Fibroblast of skin of scalp (primary cell): Measurements from ENCODE around the gene PRKCB.
"Not testable (repeated sequence)": the region's sequence is repeated elsewhere in the genome, so short reads cannot be mapped to it uniquely, and the experiment has no call there.

Experiments used
- DNase-seq: peaks from one replicate; pipeline ENCODE4 v3.0.0-alpha.2; 2013

The PRKCB gene

GRCh38 chr16:24138024-24138423, 302.2 kb downstream of the PRKCB start:
- no peak for DNase-seq

- no peak for DNase-seq
Observed at GRCh38 chr16:24138575-24138974, 302.8 kb downstream of the PRKCB start.

DNA sequence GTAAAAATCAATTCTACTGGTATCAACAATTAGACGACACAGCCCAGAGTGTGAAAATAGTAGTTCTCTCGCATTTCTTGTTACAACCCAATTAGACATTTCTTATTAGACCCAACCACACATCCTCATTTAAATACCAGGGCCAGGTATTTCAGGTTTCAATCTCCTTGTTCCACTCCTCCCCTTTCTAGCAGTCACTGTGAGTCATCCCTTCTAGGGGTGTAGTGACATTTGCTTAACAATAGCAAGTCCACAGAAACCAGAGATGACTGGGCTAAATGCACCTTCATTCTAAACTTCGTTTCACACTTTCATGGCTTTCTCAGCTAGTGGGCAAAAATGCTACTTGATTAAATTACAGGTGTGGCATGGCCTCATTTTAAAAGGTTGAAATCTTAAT, 303.5 kb downstream of the PRKCB start:
- no peak for DNase-seq

DNA sequence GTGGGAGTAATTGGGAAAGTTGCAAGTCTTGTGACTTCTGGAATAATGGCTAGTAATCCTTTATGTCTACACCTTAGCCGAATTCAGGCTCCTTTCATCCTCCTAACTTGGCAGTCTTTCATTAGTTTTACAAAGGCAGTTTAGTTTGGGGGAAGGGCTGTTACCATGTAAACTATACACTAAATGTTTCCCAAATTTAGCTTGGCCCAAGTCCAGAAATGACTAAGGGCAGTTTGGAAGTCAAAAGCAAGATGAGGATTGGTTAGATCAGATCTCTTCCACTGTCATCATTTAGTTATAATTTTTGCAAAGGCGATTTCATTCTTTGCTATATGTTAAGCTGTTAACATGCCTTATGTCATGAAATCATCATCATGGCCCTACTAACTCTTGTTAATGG, 304.9 kb downstream of the PRKCB start:
- no peak for DNase-seq

DNA sequence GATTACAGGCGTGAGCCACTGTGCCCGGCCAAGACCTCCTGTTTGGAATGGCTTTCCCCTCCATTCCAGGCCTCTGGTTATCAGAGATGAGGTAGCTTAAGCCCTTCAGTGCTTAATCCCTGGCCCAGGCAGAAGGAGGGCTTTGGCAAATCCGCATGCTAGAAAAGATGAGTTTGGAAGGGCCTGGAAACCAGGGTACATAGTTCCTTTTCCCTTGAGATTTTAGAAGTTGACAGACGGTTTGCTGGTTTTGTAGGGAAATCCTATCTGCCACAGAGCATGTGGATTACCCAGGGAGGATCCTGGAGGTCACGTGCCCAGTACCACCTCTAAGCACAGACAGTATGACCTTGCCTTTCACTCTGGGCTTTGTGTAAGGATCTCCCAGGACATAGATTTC, 305.7 kb downstream of the PRKCB start:
- DNase-seq = no peak

- no peak for DNase-seq
Observed at GRCh38 chr16:24141917-24142316, 306.1 kb downstream of the PRKCB start.

DNA sequence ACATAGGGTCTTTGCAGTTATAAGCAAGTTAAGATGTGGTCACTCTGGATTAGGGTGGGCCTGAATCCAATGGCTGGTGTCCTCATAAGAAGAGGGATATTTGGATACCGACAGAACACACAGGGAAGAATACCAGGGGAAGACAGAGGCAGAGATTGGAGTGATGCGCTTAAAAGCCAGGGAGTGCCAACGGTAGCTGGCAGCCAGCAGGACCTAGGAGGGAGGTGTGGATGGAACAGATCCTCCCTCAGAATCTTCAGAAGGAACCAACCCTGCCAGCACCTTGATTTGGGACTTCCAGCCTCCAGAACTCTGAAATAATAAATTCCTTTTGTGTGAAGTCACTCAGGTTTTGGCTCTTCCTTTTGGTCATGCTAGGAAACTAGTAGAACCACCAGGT, 310.1 kb downstream of the PRKCB start:
- DNase-seq = no peak

DNA sequence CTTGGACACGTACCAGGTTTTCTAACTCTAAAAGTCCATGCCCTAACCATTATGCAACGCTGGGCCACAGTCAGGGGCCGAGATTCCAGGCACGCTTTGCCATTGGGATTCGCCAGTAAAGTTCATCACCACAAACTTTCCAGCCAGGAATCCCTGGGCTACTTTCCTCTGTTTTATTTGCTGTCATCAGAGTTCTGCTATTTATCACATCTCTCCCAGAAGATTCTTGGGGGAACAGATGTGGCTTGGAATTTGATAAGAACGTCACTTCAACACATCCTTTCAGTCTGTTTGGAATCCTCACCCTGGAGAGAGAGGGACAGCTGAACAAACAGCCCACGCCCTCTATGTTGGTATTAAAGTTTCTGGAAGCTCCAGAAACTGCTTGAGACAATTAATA, 310.7 kb downstream of the PRKCB start:
- no peak for DNase-seq

- DNase-seq = no peak
Observed at GRCh38 chr16:24149102-24149501, 313.3 kb downstream of the PRKCB start.

- DNase-seq = no peak
Observed at GRCh38 chr16:24150282-24150681, 314.5 kb downstream of the PRKCB start.

DNA sequence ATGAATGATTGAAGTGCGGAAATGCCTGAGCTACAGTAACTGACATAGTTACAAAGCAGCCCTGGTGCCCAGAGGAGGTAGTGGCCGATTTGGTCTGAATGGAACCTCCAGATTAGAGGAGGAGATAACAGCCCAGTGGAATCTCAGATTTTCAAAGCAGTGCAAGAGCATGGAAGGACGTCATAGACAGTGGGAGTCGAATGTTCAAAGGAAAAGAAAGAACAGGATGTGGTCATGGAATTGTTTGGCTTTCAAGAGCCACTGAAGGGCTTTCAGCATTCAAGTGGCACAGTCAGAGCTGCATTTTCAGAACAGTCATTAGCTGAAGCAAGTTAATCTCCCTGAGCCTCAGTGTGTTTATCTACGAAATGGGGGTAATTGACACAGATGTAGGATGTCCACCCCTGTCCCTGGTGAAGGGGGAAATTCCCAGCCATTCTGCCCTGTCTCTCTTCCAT, 315.7 kb downstream of the PRKCB start:
- no peak for DNase-seq

DNA sequence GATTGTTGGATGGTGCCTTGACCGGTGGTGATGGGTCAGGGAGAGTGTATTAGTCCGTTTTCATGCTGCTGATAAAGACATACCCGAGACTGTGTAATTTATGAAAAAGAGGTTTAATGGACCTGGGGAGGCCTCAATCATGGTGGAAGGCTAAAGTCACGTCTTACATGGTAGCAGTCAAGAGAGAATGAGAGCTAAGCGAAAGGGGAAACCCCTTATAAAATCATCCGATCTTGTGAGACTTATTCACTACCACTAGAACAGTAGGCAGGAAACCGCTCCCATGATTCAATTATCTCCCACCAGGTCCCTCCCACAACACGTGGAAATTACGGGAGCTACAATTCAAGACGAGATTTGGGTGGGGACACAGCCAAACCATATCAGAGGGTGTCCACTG, 316.3 kb downstream of the PRKCB start:
- DNase-seq = not testable (repeated sequence)

DNA sequence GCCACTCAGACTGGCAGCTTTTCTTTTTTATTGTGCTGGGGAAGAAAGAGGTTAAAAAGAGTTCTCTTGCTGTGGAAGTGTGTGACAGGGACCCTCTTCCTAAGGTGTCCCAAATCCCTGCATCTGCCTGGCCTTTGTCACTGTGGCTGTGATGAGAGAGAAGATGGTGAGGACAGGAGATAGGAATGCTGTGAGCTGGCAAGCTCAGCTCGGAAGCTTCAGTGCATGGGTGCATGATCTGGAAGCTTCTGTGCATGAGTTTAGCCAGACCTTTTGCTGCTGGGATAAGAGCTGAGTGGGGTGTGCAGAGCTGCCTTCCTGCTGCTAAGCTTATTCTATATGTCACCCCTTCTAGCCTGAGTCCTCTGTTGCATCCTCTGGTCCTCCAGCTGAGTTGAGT, 317.0 kb downstream of the PRKCB start:
- no peak for DNase-seq

- DNase-seq = no peak
Observed at GRCh38 chr16:24156777-24157176, 321.0 kb downstream of the PRKCB start.

DNA sequence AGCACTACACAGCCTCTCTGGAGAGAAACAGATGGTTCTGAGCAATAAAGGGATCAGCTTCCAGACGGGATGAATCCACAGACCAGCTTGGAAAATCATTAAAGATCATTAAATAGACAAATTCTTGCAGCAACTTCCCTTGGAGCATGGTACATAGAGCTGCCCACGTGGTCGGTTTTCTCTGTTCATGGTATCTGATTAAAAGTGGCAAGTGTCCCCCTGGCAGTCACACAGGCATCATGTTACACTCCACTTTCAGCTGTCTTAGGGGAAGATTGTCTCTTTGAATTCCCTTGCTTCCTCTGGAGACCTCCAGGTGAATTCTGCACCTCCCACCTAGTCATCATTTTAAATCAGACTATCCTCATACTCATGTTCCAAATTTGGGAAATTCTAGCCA, 328.2 kb downstream of the PRKCB start:
- DNase-seq = no peak

GRCh38 chr16:24164416-24164815, 328.6 kb downstream of the PRKCB start:
- no peak for DNase-seq

DNA sequence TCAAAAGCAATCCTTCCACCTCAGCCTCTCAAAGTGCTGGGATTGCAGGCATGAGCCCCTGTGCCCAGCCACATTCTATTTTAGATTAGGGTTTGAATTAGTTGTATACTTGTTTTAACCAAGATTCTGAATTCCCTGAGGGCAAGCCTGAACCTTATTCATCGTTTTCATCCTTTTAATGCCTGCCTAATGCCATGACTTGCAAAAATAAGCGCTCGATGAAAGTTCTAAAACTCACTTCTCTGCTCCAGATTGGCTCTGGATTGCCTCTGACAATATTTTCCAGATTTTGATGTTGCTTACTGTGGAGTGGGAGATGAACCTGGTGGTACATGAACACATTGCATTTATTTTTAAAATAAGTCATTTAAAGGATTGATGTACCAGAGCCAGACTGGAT, 329.5 kb downstream of the PRKCB start:
- no peak for DNase-seq

- DNase-seq = no peak
Observed at GRCh38 chr16:24166661-24167528, 331.1 kb downstream of the PRKCB start.

DNA sequence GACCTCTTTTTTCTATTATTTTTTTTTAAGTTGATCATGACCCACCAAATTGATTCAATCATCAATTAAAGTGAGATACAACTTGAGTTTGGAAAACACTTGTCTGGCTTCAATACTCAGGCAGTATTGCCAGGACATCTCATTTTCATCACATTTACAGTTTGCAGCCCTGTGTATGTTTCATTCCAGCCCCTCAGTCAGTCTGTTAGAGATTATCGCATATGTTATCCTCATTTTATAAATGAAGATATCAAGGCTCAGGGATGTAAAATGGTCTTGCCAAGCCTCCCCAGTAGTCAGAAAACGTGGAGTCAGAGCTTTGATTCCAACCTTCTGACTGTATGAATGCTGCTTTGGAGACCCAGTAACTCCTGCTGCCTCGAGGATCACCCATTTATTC, 333.1 kb downstream of the PRKCB start:
- DNase-seq = no peak

DNA sequence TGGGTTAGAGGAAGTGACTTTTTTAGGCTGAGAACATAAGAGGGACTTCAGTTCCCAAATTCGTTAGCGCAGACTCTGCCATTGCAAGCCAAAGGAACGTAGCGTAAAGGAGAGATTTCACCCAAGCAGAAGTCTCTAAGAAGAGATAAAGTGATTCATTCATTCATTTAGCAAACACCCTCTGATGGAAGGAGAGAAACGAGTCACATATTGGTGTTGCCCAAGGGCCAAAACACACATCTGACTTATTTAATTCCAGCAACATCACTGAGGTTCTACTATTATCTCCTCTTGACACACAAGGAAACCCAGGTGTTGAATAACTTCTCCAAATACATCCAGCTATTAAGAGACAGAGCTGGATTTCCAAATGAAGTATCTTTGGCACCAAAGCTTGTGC, 334.6 kb downstream of the PRKCB start:
- no peak for DNase-seq

- no peak for DNase-seq
Observed at GRCh38 chr16:24174504-24174903, 338.7 kb downstream of the PRKCB start.

DNA sequence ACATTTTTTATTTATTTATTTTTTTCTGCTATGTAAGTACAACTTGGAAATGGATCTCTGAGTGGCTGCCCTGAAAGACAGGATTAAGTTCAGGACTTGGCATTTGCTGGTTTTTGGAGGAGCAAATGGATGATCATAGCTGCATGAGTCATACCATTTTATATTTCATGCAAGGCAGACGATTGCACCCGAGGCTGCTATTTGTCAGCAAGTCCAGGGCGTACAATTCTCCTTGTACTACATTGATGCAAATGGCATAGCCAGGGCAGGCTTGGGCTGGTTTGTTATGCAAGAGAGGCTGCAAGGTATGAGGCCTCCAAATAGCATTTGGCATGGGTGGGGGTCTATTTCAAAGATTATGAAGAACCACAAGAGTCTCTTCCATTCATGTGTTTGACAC, 339.2 kb downstream of the PRKCB start:
- no peak for DNase-seq

DNA sequence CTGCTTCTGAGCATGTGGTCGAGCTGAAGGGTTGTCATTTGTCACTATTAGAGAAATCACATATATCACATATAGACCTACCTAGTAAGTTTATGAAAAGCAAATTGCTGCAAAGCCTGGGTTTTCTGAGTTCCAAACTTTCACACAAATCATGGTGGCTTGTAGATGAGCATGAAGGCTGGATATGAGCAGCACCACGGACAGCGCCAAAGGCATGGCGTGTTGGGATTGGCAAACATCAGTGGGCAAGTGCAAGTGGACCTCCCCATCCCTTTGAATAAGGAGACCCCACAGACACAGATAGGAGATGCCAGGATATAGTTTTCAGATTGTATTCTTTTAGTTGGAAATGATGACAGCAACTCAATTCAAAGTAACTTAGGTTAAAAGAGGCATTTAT, 342.7 kb downstream of the PRKCB start:
- no peak for DNase-seq

DNA sequence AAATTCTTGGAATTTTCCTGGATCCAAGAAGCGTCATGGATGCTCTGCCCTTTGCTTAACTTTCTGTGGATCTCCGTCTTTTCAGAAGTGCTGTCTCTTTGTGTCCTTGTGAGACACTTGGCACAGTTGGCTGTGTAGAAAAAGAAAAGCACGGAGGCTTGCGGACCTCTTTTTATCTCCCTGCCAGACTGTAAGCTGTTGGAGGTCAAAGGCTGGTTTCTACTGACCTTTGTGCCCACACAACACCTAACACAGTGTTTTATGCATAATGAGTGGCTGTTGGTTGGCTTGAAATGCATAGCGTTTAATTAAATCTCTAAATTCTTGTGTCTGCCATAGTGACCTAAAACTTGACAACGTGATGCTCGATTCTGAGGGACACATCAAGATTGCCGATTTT, 344.7 kb downstream of the PRKCB start:
- DNase-seq = no peak

- DNase-seq = no peak
Observed at GRCh38 chr16:24188021-24188542, 352.3 kb downstream of the PRKCB start.
